GM12878 (cell line): ENCODE measurements around the gene PTPRM. TPM values are rescaled to one million over a fixed set of nuclear protein-coding genes. Genes with fewer than 3 reads are reported as not detected.

Source experiments
- ATAC-seq: fragments of 200-7000 bp; cut with Tn5 transposase; 3 replicates; pipeline ENCODE4 v1.9.1; 2020; ENCODE audit warnings: mild to moderate bottlenecking, moderate library complexity
- BruUV-seq: library from RNA; stranded (reverse); fragments of 400-500 nt; replicated peaks from 2 replicates; lab custom pipeline; 2021; lab: Mats Ljungman, UMichigan
- CTCF ChIA-PET: fragments of 300-600 bp; sonication (Branson Sonifier 250); formaldehyde crosslinking; extraction: SDS; loops from one replicate; lab custom pipeline; 2021; ENCODE audit warnings: inconsistent platforms; lab: Yijun Ruan, JAX
- POLR2A ChIA-PET: fragments of 350-600 bp; formaldehyde crosslinking; extraction: SDS; loops from one replicate; lab custom pipeline; 2021; ENCODE audit warnings: inconsistent platforms; lab: Charles Lee
- RAD21 ChIA-PET: fragments of 300-600 bp; sonication (Branson Sonifier 250); formaldehyde crosslinking; loops from one replicate; lab custom pipeline; 2023; ENCODE audit warnings: antibody characterized with exemption; ENCODE audit not compliant: unreplicated experiment; lab: Charles Lee
- SMC1A ChIA-PET: fragments of 300-600 bp; sonication (Branson Sonifier 250); formaldehyde crosslinking; loops from one replicate; lab custom pipeline; 2023; ENCODE audit not compliant: unreplicated experiment, uncharacterized antibody; lab: Charles Lee
- DNase-seq: peaks from one replicate; pipeline ENCODE4 v3.0.0-alpha.2; 2011; ENCODE audit warnings: low read depth, low spot score
- FAIRE-seq: peaks from 3 replicates; lab custom pipeline; 2011; peaks lifted over from hg19 to GRCh38; lab: Jason Lieb, UNC
- H2AFZ ChIP-seq: 2 replicates; pipeline ENCODE4 v1.6.0; 2011; ENCODE audit warnings: low read depth, low read length, control low read depth; ENCODE audit not compliant: control insufficient read depth
- H3K27ac ChIP-seq: 2 replicates; pipeline ENCODE4 v1.5.1; 2011; ENCODE audit warnings: control low read depth; ENCODE audit not compliant: control insufficient read depth, insufficient read depth
- H3K27me3 ChIP-seq, 2 experiments: replicated peaks in 1 of 2; 2 replicates each; pipeline versions ENCODE4 v1.6.0 to v1.6.1; 2011; ENCODE audit warnings: low read length in 1 of 2; ENCODE audit not compliant: control insufficient read depth in 2 of 2, insufficient read depth in 2 of 2
- H3K36me3 ChIP-seq, 2 experiments: 2 replicates each; pipeline ENCODE4 v1.5.1; 2011; ENCODE audit warnings: low read length in 1 of 2; ENCODE audit not compliant: control insufficient read depth in 2 of 2, insufficient read depth in 2 of 2
- H3K4me1 ChIP-seq: 2 replicates; pipeline ENCODE4 v1.6.1; 2011; ENCODE audit warnings: mild to moderate bottlenecking, low read length, moderate library complexity, mixed read lengths; ENCODE audit not compliant: control insufficient read depth, insufficient read depth
- H3K4me2 ChIP-seq: 2 replicates; pipeline ENCODE4 v1.6.0; 2011; ENCODE audit warnings: control low read depth; ENCODE audit not compliant: control insufficient read depth, insufficient read depth
- H3K4me3 ChIP-seq: fragments of 200-600 bp; sonication (generic); 2 replicates; pipeline ENCODE4 v1.5.1; 2016
- H3K79me2 ChIP-seq: 2 replicates; pipeline ENCODE4 v1.6.0; 2011; ENCODE audit warnings: low read length; ENCODE audit not compliant: control insufficient read depth, insufficient read depth
- H3K9ac ChIP-seq: 2 replicates; pipeline ENCODE4 v1.8.0; 2011; ENCODE audit warnings: low read length, control low read depth, mixed read lengths; ENCODE audit not compliant: control insufficient read depth, insufficient read depth
- H3K9me3 ChIP-seq: replicated peaks from 3 replicates; pipeline ENCODE4 v1.5.1; 2011; ENCODE audit warnings: mild to moderate bottlenecking, low read length; ENCODE audit not compliant: control insufficient read depth, insufficient read depth
- H4K20me1 ChIP-seq: 2 replicates; pipeline ENCODE4 v1.6.0; 2011; ENCODE audit not compliant: control insufficient read depth, insufficient read depth
- BHLHE40 ChIP-seq, 2 experiments: fragments of 450-650 bp in 1 of 2; IDR thresholded peaks; 2 replicates each; pipeline ENCODE4 v1.6.1; 2011 to 2017; ENCODE audit warnings: low read depth in 2 of 2, borderline replicate concordance in 1 of 2, improper control_type of control experiment in 1 of 2, low read length in 1 of 2, mild to moderate bottlenecking in 1 of 2
- ESRRA ChIP-seq: IDR thresholded peaks from 2 replicates; pipeline ENCODE4 v1.6.1; 2012; ENCODE audit warnings: mild to moderate bottlenecking, low read length, improper control_type of control experiment
- FOS ChIP-seq: IDR thresholded peaks from 3 replicates; pipeline ENCODE4 v1.6.1; 2011; ENCODE audit warnings: borderline replicate concordance; ENCODE audit not compliant: insufficient read length; ENCODE audit errors: extremely low read depth
- NFXL1 ChIP-seq: fragments of 450-650 bp; IDR thresholded peaks from 2 replicates; pipeline ENCODE4 v1.6.1; 2017; ENCODE audit warnings: antibody characterized with exemption, mild to moderate bottlenecking, borderline replicate concordance
- NR2C2 ChIP-seq: IDR thresholded peaks from 2 replicates; pipeline ENCODE4 v1.6.1; 2011; ENCODE audit warnings: borderline replicate concordance, low read depth; ENCODE audit not compliant: control insufficient read depth, insufficient read length
- NR2F1 ChIP-seq: fragments of 450-650 bp; conservative IDR thresholded peaks from 2 replicates; pipeline ENCODE4 v1.6.1; 2017; ENCODE audit warnings: mild to moderate bottlenecking
- PAX8 ChIP-seq: fragments of 450-650 bp; IDR thresholded peaks from 2 replicates; pipeline ENCODE4 v1.6.1; 2017; ENCODE audit warnings: mild to moderate bottlenecking, moderate library complexity
- SKIL ChIP-seq: fragments of 450-650 bp; IDR thresholded peaks from 2 replicates; pipeline ENCODE4 v1.6.1; 2017; ENCODE audit warnings: mild to moderate bottlenecking, low read depth, inconsistent platforms; ENCODE audit not compliant: poor library complexity, severe bottlenecking
- YBX1 ChIP-seq: fragments of 450-650 bp; IDR thresholded peaks from 2 replicates; pipeline ENCODE4 v1.6.1; 2016; ENCODE audit warnings: antibody characterized with exemption
- ZNF274 ChIP-seq: IDR thresholded peaks from one replicate; pipeline ENCODE4 v1.8.0; 2011; ENCODE audit not compliant: insufficient read length, insufficient read depth
- WGBS: methylation state at CpG from one replicate; pipeline ENCODE4 v1.1.6; 2016; ENCODE audit warnings: low lambda C conversion rate; ENCODE audit not compliant: insufficient replicate concordance, insufficient coverage; ENCODE audit errors: missing lambda C conversion rate; 5-methylcytosine and 5-hydroxymethylcytosine counted together
- in situ Hi-C: fragments of 300-500 bp; cut with MboI; formaldehyde crosslinking; loops from 9 replicates; pipeline ENCODE4 v1.14.3; 2018; ENCODE audit warnings: mixed read lengths
- intact Hi-C: fragments of 100-400 bp; cut with micrococcal nuclease; formaldehyde crosslinking; loops from one replicate; pipeline ENCODE4 v1.14.2; 2022; ENCODE audit not compliant: unreplicated experiment
- polyA plus RNA-seq, 11 experiments: library from polyadenylated mRNA; depleted of rRNA in 4 of 11; unstranded in 6 of 11; stranded (reverse) in 5 of 11; fragments of >200 nt; fragmentation: Nextera tagmentation in 4 of 11; fragmentation: Illumina TruSeq in 1 of 11; extraction: Ambion mirVana in 4 of 11; extraction: Trizol in 1 of 11; gene quantifications; 1 replicate in 1 of 11; 2 replicates in 10 of 11; pipeline versions ENCODE4 v1.2.1 to v1.2.3, GENCODE V29; 2011 to 2016; ENCODE audit warnings: inconsistent platforms in 2 of 11, missing spikeins in 2 of 11, low read depth in 1 of 11
- total RNA-seq, 4 experiments: library from RNA; depleted of rRNA in 3 of 4; stranded (reverse); fragments of >200 nt in 3 of 4; fragmentation: Illumina TruSeq in 1 of 4; extraction: Trizol in 1 of 4; gene quantifications; 2 replicates each; pipeline versions ENCODE4 v1.2.1 to v1.2.3, GENCODE V29; 2013 to 2021
- TF ChIP-seq, protein P1 (sequence below): IDR thresholded peaks from 2 replicates; pipeline ENCODE4 v1.6.1; 2012; ENCODE audit warnings: low read length, inconsistent platforms
- TF ChIP-seq, protein P2 (sequence below): fragments of 450-650 bp; conservative IDR thresholded peaks from 2 replicates; pipeline ENCODE4 v1.6.1; 2017; ENCODE audit warnings: mild to moderate bottlenecking, moderate library complexity

The PTPRM gene
- total and polyA plus RNA-seq, 10 of the 15 experiments (the other 5 are each of a cell fraction or from before 2014, with no cell fraction given): 0.07 to 22.6 (median 0.60) TPM

GRCh38 chr18:7931763-7932162 lies 364.6 kb downstream of the PTPRM start:
- no peaks in the 10 kb centered on the region for H4K20me1 ChIP-seq
- FAIRE-seq (no peak), DNase-seq (no peak), ATAC-seq (no peak)
- intact Hi-C loops (no loop called here), in situ Hi-C loops (no loop called here)
- no peak overlapping the region for H3K4me3 ChIP-seq
- H2AFZ ChIP-seq: no peak overlapping the region
- ChIA-PET RAD21 (no interaction called here), POLR2A (no interaction called here), SMC1A (no interaction called here), CTCF (no interaction called here)
- H3K4me2 ChIP-seq: no peak overlapping the region
- H3K9me3 ChIP-seq: no peaks in the 10 kb centered on the region
- no peaks in the 10 kb centered on the region for H3K79me2 ChIP-seq
- H3K4me1 ChIP-seq: no peaks in the 10 kb centered on the region
- 21% methylated on average over 3 of the region's 3 CpGs for WGBS
- H3K27me3 ChIP-seq: no peaks in the 10 kb centered on the region
- no peak overlapping the region for H3K27ac ChIP-seq
- no peaks in the 10 kb centered on the region for H3K36me3 ChIP-seq
- no peak overlapping the region for H3K9ac ChIP-seq
- BruUV-seq: no TSS peak
- TF ChIP-seq, protein P1, sequence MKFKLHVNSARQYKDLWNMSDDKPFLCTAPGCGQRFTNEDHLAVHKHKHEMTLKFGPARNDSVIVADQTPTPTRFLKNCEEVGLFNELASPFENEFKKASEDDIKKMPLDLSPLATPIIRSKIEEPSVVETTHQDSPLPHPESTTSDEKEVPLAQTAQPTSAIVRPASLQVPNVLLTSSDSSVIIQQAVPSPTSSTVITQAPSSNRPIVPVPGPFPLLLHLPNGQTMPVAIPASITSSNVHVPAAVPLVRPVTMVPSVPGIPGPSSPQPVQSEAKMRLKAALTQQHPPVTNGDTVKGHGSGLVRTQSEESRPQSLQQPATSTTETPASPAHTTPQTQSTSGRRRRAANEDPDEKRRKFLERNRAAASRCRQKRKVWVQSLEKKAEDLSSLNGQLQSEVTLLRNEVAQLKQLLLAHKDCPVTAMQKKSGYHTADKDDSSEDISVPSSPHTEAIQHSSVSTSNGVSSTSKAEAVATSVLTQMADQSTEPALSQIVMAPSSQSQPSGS: no peak
- 0 out of 4 replicates have a peak, but pooled peaks of 1 of the 2 experiments have one; percentile 24 for TF ChIP-seq BHLHE40 (IDR thresholded peaks at IDR 0.05; ENCODE audit: borderline replicate concordance in 1 of 2, low read depth in 2 of 2, low read length in 1 of 2)

- no peaks in the 10 kb centered on the region for H4K20me1 ChIP-seq
- H3K27me3 ChIP-seq: peaks cover 0 to 2% of the 10 kb centered on the region in 2 experiments; a peak in 2 of 4 replicates
- H3K27ac ChIP-seq: no peak overlapping the region
- ChIA-PET POLR2A (no interaction called here), RAD21 (no interaction called here), SMC1A (interaction anchor here (1.2 to 1.4 kb wide), 3 partner anchors 17 to 27 kb away, joined by 4 to 5 read pairs (median 4); no protein-coding TSS in a partner anchor), CTCF (interaction anchor here (1.2 kb wide), 1 partner anchor 12 kb away, joined by 4 read pairs; no protein-coding TSS in a partner anchor)
- no peak overlapping the region for H3K9ac ChIP-seq
- in situ Hi-C loops: no loop called here
- intact Hi-C loops: no loop called here
- WGBS: 37% methylated on average over 13 of the region's 13 CpGs
- H3K4me3 ChIP-seq: no peak overlapping the region
- DNase-seq (no peak), FAIRE-seq (no peak), ATAC-seq (no peak)
- H3K4me2 ChIP-seq: no peak overlapping the region
- H3K36me3 ChIP-seq: no peaks in the 10 kb centered on the region
- BruUV-seq: no TSS peak
- H3K79me2 ChIP-seq: no peaks in the 10 kb centered on the region
- no peaks in the 10 kb centered on the region for H3K9me3 ChIP-seq
- no peaks in the 10 kb centered on the region for H3K4me1 ChIP-seq
- no peak overlapping the region for H2AFZ ChIP-seq
- TF ChIP-seq, protein P2, sequence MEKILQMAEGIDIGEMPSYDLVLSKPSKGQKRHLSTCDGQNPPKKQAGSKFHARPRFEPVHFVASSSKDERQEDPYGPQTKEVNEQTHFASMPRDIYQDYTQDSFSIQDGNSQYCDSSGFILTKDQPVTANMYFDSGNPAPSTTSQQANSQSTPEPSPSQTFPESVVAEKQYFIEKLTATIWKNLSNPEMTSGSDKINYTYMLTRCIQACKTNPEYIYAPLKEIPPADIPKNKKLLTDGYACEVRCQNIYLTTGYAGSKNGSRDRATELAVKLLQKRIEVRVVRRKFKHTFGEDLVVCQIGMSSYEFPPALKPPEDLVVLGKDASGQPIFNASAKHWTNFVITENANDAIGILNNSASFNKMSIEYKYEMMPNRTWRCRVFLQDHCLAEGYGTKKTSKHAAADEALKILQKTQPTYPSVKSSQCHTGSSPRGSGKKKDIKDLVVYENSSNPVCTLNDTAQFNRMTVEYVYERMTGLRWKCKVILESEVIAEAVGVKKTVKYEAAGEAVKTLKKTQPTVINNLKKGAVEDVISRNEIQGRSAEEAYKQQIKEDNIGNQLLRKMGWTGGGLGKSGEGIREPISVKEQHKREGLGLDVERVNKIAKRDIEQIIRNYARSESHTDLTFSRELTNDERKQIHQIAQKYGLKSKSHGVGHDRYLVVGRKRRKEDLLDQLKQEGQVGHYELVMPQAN: no peak
- TF ChIP-seq NR2C2 (no peak), NR2F1 (no peak), SKIL (no peak), ZNF274 (no peak), PAX8 (no peak), YBX1 (no peak), ESRRA (no peak), FOS (no peak), NFXL1 (no peak)
Measured at GRCh38 chr18:7937268-7937667, 370.2 kb downstream of the PTPRM start.
